CD4-positive, alpha-beta T cell treated with Interleukin-4 for 4 hours (primary cell): ENCODE measurements around the gene GMCL2.
A peak's percentile ranks its signal among the peaks of the same experiment; 100 is the strongest.

Experiments
- DNase-seq: peaks from one replicate; pipeline ENCODE4 v3.0.0-alpha.2; 2020

GMCL2 gene

GRCh38 chr5:178176791-178177190, 10.4 kb downstream of the GMCL2 start:
- DNase-seq = no peak

DNA sequence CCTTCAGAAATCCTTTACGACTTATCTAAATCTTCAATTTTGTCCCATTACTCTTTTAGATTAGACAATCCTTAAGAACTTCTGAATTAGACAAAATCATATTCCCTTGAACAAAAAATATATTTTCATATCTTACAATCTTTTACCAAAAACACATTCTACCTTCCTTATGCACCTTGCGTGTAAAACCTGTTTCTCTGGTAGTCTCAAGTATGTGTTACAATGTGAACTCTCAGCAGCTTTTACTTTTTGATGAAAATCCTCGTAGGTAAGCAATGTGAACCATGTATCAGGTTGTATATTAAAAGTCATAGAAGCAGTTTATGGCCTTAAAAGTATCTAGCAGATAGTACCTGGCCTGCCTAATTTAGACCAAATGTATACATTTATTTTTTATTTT, 12.7 kb downstream of the GMCL2 start:
- DNase-seq = no peak

- DNase-seq = no peak
These were observed 16.7 kb downstream of the GMCL2 start for GRCh38 chr5:178170455-178170854.

GRCh38 chr5:178165581-178165980, 21.6 kb downstream of the GMCL2 start:
- DNase-seq = no peak

DNA sequence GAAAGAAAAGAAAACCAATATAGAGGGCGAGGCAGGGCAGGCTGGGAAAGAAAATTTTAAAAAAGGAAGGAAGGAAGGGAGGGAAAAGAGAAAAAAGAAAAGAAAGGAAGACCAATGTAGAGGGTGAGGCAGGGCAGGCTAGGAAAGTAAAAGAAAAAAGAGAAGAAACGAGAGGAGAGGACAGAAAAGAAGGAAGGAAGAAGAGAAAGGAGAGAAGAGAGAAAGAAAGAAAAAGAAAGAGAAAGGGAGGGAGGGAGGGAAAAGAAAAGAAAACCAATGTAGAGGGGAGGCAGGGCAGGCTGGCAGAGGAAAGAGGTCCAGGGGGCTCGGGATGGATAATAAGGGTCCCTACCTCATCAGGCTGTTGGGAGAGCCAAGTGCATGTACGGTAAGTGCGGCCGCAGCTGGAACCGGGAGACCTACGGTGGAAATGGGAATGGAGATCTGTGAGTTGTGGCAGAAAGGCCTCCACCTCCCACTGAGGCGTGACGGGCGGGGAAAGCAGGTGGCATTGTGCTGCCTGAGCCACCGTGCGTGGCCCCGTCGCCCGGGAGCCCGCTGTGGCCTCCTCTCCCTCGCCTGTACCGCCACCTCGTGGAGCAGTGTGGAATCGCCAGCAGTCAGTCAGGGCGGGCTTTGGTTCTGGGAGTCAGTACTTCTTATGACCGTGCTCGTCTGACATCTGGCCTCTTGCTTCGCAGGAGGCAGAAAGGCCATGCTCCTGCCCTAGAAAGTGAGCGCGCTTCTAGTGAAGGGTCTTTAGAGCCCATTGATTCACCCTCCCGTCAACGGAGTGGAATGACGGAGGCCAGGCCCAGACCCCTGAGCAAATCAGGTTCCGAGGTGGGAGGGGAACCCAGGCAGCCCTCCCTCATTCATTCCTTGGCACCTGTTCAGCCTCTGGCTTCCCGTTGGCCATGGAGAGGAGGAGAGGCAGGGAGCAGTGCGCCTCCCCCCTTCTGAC, 23.1 kb downstream of the GMCL2 start:
- DNase-seq = peak; percentile 85

GRCh38 chr5:178162481-178162880, 24.7 kb downstream of the GMCL2 start:
- no peak for DNase-seq

DNA sequence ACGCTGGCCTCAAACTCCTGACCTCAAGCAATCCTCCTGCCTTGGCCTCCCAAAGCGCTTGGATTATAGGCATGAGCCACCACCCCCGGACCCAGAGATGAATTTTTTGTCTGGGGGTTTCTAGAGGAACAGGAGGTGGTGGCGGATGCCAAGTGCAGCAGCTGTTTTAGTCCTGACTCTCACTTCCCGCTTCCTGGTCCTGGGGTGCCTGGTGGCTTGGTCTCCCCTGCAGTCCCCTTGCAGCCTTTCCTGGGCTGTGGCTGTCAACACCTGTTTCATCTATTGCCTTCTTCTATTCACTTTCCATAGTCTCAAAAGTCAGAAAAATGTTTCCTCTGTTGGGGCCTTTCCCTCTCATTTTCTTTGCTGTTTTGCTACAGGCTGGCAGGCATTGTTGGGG, 27.0 kb downstream of the GMCL2 start:
- DNase-seq = no peak

GRCh38 chr5:178155065-178155464, 32.1 kb downstream of the GMCL2 start:
- no peak for DNase-seq

GRCh38 chr5:178153530-178154340, 33.4 kb downstream of the GMCL2 start, which contains the start of gene NHP2:
Gene NHP2, minus strand, starts transcription at chr5:178153885. Its CDS starts 68 bp downstream, at chr5:178153817.
- peak; percentile 96 for DNase-seq

DNA sequence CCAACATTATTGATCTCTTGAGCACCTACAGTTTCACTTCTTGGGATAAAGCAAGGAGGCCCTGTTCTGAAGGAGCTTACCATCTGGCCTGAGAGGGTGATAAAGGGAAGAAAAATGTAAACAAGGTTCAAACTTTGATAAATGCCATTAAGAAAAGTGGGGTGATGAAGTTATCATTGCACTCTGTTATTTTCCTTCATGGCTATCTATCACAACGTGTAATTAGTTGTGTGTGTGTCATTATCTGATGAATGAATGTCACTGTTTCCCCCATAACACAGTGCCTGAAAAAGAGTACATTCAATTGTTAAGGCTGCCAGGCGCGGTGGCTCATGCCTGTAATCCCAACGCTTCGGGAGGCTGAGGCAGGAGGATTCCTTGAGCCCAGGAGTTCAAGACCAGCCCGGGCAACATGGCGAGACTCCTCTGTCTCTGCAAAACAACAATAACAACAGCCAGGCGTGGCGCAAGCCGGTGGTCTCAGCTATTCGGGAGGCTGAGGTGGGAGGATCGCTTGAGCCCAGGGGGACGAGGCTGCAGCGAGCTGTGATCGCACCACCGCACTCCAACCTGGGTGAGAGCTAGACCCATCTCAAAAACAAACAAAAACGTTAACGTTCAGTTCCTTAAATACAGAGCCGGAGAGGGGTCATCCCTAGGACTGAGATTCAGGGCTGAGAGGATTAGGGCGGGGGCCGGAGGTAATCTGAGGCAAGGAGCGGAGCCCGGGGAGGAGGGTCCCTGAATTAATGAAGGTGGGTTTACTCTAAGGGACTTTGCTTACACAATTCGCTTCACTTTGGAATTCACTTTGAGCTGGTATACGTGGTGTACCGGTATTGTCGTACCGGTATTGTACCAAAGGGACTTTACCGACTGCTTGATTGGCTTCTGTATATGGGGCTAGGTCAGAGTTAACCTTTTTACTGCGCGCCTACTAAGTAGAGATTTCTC, 34.4 kb downstream of the GMCL2 start:
- no peak for DNase-seq

- no peak for DNase-seq
These were observed 36.0 kb downstream of the GMCL2 start for GRCh38 chr5:178150977-178151734.

GRCh38 chr5:178149199-178149932, 37.8 kb downstream of the GMCL2 start:
- no peak for DNase-seq

GRCh38 chr5:178147406-178147805, 39.8 kb downstream of the GMCL2 start:
- no peak for DNase-seq

DNA sequence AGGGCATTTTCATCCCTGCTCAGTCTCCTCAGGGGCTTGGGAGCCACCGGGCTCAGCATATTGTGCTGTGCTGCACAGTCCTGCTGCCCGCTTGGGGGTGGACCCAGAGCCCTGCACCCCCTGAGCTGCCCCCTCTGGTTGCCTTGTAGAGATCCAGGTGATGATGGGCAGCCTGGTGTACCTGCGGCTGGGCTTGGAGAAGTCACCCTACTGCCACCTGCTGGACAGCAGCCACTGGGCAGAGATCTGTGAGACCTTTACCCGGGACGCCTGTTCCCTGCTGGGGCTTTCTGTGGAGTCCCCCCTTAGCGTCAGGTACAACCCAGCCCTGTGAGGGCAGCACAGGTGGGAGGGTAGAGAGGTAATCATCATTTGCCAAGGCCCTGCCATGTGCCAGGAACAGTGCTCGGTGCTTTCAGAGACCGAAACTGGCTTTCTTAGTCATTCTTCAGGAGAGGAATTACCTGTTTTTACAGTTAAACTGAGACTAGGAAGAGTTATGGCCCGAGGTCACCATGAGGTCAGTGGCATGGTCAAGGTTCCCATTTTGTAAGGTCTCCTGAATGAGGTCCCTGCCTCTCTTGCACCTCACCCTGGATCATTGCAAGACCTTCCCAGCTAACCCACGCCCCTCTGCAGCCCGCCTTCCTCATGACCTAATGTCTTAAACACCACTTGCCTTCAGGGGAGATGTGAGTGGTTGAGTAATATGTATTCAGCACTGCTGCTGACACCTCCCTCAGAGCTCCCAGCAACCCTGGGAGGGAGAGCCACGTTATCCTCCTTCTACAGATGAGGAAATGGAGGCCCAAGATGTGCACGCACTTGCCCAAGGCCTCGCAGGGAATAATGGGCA, 41.0 kb downstream of the GMCL2 start:
- DNase-seq = peak; percentile 76

- no peak for DNase-seq
These were observed 43.3 kb downstream of the GMCL2 start for GRCh38 chr5:178143901-178144300.

DNA sequence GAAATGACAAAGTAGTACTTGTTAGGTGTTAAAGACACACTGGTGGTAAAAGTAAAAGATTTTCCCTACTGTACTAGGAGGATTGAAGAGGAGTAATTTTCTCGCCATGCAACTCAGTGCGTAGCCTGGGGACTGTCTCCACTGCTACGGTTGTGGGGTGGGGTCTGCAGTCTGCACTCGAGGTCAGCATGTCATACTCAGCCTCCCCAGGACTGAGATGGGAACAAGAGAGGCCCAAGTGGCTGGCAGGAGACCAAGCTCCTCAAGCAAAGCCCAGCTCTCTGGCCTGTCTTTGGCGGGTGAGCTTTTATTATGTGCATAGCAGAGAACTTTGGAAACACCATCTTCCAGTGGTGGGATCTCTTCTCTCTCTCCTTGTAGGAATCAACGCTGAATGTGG, 43.9 kb downstream of the GMCL2 start:
- no peak for DNase-seq

DNA sequence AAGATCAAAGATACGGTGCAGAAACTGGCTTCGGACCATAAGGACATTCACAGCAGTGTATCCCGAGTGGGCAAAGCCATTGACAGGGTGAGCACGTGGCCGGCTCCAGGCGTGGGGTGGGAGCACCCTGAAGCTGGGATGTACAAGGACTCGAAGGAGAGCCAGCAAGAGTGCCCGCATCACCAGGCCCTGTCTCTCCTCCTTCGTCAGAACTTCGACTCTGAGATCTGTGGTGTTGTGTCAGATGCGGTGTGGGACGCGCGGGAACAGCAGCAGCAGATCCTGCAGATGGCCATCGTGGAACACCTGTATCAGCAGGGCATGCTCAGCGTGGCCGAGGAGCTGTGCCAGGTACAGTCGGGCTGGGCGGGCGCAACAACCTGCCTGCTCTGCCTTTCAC, 44.5 kb downstream of the GMCL2 start:
- no peak for DNase-seq

- DNase-seq = no peak
These were observed 45.6 kb downstream of the GMCL2 start for GRCh38 chr5:178141550-178141949.

- no peak for DNase-seq
These were observed 49.2 kb downstream of the GMCL2 start for GRCh38 chr5:178137991-178138390.

DNA sequence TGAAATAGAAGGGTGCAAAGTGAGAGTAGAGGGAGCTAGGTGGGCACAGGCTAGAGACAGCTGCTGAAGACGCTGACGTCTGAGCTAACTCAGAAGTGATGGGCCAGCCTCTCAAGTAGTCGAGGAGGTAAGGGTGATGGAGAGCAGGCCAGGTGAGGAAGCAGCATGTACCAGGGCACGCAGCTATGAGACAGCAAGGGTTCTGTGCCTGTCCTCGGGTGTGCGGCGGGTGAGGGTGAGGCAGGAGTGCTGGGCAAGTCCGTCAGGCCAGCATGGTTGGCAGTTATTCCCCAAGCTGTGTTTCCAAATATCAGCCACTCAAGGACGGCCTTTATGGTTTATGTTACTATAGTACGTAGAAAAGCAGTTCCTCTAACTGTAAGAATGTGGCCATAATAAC, 50.2 kb downstream of the GMCL2 start:
- DNase-seq = no peak
